Stimulated activated CD8-positive, alpha-beta memory T cell treated with anti-CD3 and anti-CD28 coated beads, Interleukin-7, amount 100 ng/mL, for 24 hours (primary cell): ENCODE data around the gene WHRN.
A peak's percentile ranks its signal among the peaks of the same experiment; 100 is the strongest.

ENCODE experiments used
- DNase-seq: peaks from one replicate; pipeline ENCODE4 v3.0.0-alpha.2; 2020; ENCODE audit warnings: low read depth

The WHRN gene

GRCh38 chr9:114505187-114506081 is at the start of gene WHRN:
Gene WHRN, minus strand, starts transcription at chr9:114505473. Its CDS starts 672 bp downstream, at chr9:114504801.
- peak; percentile 73 for DNase-seq

GRCh38 chr9:114553202-114553601 is 47.9 kb upstream of the WHRN start:
- DNase-seq, result no peak

- DNase-seq, result no peak
These were observed 47.4 kb upstream of the WHRN start for GRCh38 chr9:114552706-114553105.

- no peak for DNase-seq
These were observed 46.7 kb upstream of the WHRN start for GRCh38 chr9:114551750-114552685.

GRCh38 chr9:114549697-114550330 is 44.5 kb upstream of the WHRN start:
- no peak for DNase-seq

- no peak for DNase-seq
These were observed 41.6 kb upstream of the WHRN start for GRCh38 chr9:114546851-114547250.

GRCh38 chr9:114545055-114545454 is 39.8 kb upstream of the WHRN start:
- no peak for DNase-seq

- DNase-seq, result no peak
These were observed 34.6 kb upstream of the WHRN start for GRCh38 chr9:114539701-114540380.

GRCh38 chr9:114538241-114538640 is 33.0 kb upstream of the WHRN start:
- no peak for DNase-seq

- no peak for DNase-seq
These were observed 27.4 kb upstream of the WHRN start for GRCh38 chr9:114532561-114533237.

GRCh38 chr9:114529285-114529684 is 24.0 kb upstream of the WHRN start:
- DNase-seq, result no peak

GRCh38 chr9:114526807-114527206 is 21.5 kb upstream of the WHRN start:
- DNase-seq, result no peak

- no peak for DNase-seq
These were observed 20.2 kb upstream of the WHRN start for GRCh38 chr9:114525513-114525912.

- DNase-seq, result no peak
These were observed 19.0 kb upstream of the WHRN start for GRCh38 chr9:114524247-114524681.

GRCh38 chr9:114522847-114523246 is 17.6 kb upstream of the WHRN start:
- DNase-seq, result no peak

- no peak for DNase-seq
These were observed 17.0 kb upstream of the WHRN start for GRCh38 chr9:114522286-114522685.

- DNase-seq, result no peak
These were observed 16.6 kb upstream of the WHRN start for GRCh38 chr9:114521846-114522245.

- DNase-seq, result no peak
These were observed 13.3 kb upstream of the WHRN start for GRCh38 chr9:114518599-114519022.

- no peak for DNase-seq
These were observed 12.8 kb upstream of the WHRN start for GRCh38 chr9:114518120-114518519.

GRCh38 chr9:114516913-114517312 is 11.6 kb upstream of the WHRN start:
- no peak for DNase-seq

GRCh38 chr9:114515528-114515927 is 10.3 kb upstream of the WHRN start:
- no peak for DNase-seq
